ENCODE results near the gene SPCS1.
"Not testable (repeated sequence)": the region's sequence is repeated elsewhere in the genome, so short reads cannot be mapped to it uniquely, and the experiment has no call there.

Gene SPCS1

DNA sequence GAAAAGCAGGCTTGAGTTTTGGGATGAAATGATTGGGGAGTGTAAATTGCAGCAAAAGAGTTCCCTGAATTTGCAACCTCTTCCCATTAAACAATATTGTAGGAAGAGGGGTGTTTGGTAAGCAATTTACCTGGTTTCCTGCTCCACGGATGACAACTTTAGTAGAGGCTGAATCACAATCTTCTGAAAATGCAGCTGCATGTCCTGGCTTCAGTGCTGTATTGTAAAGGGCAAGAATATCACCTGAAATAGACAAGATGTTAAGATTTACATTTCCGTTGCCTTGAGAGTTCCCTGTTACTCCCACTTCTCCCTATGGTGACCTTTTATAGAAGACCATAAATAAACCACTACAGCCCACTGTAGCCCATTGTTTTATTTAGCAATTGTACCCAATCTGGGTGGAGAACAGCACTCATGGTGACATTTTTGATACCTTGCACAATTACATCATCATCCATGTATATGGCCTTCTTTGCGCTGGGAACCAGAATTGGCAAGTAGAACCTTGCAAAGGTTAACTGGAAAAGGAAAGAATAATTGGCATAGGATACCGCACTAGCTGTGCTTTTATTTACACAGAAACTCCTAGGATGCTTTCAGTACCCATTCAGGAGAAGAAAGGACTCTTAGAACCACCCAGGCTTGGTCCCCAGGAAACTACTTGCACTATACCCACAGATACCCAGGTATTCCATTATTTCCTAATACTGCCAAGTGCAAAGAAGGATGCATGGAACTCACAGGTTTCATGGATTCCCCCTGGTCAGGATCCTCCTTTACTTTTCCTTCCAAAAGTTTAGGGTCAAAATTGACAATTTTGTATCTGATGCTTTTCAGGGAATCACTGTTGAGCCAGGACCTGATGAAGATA lies 9.9 kb upstream of the SPCS1 start:
- no peak for DNase-seq

DNA sequence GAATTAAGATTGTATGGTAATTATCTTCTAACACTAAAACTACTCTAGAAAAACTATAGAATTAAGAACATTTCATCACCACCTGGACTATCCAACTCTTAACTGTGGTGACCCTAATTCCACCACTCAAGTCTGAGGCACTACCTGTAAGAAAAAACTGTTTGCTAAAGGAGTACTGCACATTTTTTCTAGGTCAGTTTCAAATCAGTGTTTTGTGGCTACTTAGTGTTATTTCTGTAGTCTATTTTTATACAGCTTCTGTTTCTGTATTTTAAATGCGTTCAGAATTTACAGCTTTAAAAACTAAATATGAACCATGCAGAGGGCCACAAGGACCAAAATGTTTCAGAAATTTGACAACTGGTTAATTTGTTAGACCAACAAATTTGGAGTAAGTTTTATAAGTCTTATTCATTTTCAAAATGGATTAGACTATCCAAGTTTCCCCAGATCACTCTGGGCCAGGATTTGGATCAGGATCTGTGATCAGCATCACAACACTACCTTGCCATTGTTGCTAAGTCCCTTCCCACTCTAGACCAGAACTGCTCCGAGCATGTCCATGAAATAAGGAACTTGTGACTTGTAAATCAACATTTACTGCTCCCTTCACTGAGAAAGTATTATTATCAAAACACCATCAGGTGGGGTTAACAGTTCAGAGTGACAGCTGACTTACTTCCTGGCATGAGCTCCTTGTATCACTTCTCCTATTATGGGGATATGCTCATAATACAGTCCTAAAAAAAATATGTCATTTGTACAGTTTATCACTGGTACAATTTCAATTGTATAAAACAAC lies 8.9 kb upstream of the SPCS1 start:
- DNase-seq: no peak

DNA sequence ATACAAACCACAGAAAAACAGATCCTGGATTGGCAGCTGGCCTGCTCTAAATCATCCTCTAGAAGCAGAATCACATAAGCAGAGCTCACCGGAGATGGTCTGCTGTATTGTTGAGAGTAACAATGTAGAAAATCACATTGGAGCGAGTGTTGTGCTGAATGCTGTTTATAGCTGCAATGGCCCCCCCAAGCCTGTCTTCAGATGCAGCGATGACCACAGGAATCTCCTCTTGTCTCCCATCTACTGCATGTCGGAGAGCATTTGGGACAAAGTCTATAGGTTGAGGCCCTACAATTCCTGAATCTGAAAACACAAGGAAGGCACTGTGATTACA lies 8.3 kb upstream of the SPCS1 start:
- no peak for DNase-seq

- no peak for DNase-seq
Observed at GRCh38 chr3:52703341-52703740, 2.6 kb upstream of the SPCS1 start.

DNA sequence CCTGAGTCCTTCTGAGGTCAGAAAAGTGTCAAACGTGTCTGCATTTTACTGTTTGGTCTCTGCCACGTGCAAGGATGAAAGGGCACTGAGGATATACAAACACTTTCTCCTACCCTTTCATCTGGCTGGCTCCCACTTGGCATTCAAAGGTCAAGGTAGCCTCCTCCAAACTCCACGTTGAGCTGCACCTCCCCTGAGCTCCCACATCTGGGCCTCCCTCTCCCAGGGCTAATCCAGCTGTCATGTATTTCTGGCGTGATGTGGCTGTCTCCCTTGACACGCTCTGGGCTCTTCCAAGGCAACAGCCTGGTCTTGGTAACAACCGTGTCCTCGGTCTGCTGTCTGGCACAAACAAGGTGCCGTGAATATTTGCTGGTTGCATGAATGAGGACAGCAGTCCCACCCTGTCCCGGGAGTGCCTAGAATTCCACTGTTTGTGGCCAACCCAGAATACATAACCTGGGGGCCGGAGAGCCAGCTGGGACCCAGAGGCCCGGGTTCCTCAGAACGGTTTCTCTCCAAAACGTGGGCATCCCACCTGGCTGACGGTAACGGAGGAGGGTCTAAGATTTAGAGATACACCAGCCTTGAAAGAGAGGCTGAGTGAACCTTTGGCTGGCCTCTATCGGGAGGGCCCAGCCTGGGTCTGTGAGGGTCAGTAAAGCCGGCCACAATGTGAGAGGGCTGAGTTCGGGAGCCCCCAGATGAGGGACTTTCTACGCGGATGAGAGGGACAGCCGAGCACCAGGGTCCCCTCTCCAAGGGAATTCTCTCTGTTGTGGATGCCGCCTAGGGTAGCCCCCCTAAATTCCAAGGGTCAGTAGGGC lies 1.1 kb upstream of the SPCS1 start:
- peak; percentile 39 for DNase-seq

- DNase-seq: no peak
Observed at GRCh38 chr3:52705438-52705687, 543 bp upstream of the SPCS1 start.

GRCh38 chr3:52707585-52707984 lies 1.7 kb downstream of the SPCS1 start:
- no peak for DNase-seq

DNA sequence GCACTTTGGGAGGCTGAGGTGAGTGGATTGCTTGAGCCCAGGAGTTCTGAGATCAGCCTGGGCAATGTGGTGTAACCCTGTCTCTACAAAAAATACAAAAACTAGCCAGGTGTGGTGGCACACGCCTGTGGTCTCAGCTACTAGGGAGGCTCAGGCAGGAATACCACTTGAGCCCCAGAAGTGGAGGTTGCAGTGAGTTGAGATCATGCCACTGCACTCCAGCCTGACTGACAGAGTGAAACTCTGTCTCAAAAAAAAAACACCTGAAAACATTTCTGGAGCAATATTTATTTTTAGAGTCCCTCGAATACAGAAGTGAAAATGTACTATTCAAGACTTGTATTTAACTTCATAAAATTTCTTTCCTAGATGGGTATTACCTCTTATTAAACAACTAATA lies 4.6 kb downstream of the SPCS1 start:
- DNase-seq: no peak

DNA sequence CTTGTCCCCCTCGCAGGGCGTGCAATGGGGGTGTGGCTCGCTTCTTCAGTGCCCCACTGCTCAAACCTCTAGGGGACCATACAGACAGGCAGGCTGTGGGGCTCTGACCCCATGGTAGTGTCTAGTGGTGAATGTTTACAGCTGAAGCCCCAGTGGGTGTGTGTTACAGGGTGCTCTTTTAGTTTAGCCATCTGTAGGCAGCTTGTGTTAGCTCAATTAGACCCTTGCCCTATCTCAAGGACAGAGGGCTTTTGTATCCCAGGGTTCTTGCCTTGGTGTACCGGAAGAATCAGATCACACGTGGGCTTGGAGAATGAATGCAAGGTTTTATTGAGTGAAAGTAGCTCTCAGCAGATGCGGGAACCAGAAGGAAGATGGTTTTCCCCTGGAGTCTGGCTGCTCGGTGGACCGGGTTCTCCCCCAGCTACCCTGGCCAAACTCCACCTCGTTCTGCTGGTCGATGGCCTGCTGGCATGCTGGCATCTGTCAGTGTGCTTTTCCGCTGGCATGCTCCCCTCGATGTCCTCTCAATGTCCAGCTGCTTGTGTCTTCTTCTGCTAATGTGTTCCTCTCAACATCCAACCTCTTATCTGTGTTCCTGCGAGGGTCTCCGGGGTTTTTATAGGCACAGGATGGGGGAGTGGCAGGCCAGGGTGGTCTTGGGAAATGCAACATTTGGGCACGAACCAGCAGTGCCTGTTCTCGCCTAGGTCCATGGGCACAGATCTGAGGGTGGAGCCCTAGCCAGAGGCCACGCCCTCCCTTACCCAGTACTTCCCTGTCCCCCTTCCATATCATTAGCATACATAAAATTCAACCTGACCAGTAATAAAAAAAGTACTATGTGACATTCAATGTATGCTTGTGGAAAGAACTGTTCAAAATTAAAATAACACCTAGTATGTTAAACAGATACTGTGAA lies 6.6 kb downstream of the SPCS1 start:
- DNase-seq: no peak

- DNase-seq: no peak
Observed at GRCh38 chr3:52714335-52715302, 8.7 kb downstream of the SPCS1 start.

DNA sequence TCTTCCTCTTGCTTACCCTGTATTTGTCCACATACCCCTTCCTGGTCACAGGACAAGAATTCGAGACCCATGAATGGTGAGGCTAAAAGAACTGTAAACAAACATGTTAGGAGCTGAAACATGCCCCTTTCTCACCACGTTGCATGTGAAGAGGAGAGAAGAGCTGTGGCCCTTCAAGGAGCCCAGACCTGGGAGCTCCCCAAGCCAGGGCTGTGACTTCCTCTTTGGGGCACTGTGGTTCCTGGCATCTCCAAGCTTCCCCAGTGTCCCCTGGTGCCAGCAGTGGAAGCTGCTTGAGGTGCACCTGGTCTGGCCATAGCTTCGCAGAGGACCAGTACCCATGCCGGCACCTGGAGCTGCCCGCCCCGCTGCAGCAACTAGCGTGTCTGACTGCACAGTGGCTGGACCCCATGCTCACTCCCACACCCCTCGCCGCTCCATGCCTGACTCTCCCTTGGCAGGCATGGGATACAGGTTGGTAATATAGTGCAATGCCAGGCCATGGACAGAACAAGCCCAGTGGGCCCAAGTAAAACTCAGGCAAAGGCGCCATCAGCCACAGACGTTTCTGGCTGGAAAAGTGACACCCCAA lies 9.9 kb downstream of the SPCS1 start:
- DNase-seq: no peak

DNA sequence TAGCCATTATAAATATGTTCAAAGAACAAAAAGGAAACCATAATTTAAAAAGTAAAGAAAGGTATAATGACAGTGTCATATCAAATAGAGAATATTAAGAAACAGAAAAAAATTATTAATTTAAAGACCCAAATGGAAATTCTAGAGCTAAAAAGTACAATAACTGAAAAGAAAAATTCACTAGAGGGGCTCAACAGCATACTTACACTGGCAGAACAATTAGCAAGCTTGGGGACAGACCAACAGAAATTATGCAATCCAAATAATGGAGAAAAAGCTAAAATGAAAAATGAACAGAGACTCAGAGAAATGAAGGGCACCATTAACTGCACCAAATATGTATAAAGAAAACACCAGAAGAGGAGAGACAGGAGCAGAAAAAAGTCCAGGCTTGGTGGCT lies 13.7 kb downstream of the SPCS1 start:
- DNase-seq: no peak

DNA sequence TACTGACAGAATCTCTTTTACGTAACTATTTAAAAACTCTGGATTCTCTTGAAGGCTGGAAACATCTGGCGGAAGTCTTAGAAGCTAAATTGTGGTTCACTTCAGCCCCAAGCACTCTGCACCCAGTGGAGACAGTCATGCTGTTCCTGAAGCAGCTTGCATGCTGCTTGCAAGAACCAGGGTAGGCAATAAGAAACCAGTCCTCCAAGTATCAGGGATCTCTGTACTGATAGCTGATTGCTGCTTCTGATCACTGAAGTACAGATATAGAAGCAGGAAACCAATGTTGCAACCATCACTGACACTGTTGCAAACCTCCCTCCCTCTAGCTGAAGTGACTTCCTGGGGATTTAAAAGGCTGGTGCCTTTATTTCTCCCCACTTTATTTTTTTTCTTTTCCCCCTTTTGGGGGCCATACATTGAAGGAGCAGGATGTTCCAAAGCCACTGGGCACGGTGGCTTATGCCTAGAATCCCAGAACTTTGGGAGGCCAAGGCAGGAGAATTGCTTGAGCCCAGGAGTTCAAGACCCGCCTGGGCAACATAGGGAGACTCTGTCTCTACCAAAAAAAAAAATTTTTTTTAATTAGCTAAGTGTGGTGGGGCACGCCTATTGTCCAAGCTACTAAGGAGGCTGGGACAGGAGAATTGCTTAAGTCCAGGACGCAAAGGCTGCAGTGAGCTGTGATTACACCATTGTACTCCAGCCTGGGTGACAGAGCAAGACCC lies 15.3 kb downstream of the SPCS1 start:
- DNase-seq: no peak

- no peak for DNase-seq
Observed at GRCh38 chr3:52721730-52722008, 15.8 kb downstream of the SPCS1 start.

DNA sequence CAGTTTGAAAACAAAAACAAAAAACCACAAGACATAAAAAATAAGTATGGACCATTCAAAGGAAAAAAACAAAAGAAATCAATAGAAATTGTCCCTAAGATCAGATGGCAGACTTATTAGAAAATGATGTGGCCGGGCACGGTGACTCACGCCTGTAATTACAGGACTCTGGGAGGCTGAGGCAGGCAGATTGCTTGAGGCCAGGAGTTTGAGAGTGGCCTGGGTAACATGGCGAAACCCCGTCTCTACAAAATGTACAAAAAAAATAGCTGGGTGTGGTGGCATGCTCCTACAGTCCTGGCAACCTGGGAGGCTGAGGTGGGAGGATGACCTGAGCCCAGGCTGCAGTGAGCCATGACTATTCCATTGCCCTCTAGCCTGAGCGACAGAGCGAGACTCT lies 16.6 kb downstream of the SPCS1 start:
- no peak for DNase-seq

- DNase-seq: no peak
Observed at GRCh38 chr3:52723935-52724334, 18.0 kb downstream of the SPCS1 start.

DNA sequence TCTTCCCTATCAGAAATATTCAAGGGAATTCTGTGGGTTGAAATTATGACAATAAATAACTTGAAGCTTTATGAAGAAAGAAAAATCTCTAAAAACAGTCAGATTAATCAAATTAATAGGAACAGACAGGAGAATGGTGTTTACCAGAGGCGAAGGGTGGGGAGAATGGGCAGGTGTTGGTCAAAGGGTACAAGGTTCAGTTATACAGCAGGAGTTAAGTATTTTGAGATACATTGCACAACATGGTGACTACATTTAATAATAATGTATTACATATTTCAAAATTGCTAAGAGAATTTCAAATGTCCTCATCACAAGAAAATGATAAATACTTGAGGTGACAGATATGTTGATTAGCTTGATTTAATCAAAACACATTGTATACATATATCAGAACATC lies 18.6 kb downstream of the SPCS1 start:
- DNase-seq: no peak

- DNase-seq: not testable (repeated sequence)
Observed at GRCh38 chr3:52728753-52729152, 22.8 kb downstream of the SPCS1 start.

GRCh38 chr3:52730681-52731080 lies 24.8 kb downstream of the SPCS1 start:
- DNase-seq: no peak

DNA sequence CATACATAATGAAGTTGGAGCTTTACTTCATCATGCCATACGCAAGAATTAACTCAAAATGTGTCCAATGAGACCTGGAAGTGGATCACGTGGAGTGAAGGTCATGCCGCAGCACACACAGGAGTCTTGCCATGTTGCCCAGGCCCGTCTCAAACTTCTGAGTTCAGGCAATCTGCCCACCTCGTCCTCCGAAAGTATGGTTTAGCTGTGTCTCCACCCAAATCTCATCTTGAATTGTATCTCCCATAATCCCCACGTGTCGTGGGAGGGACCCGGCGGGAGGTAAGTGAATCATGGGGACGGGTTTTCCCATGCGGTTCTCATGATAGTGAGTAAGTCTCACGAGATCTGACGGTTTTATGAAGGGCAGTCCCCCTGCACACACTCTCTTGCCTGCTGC lies 25.7 kb downstream of the SPCS1 start:
- no peak for DNase-seq

Measured in activated CD4-positive, CD25-positive, alpha-beta regulatory T cell treated with anti-CD3 and anti-CD28 coated beads, Interleukin-2, amount 50 U/mL, for 72 hours (primary cell).